Tibial artery (tissue), 4 donors: ENCODE results near the gene OR11H6.

Experiments
- DNase-seq, 2 donors: peaks; one replicate each; pipeline ENCODE4 v3.0.0-alpha.2; 2019
- H3K27ac ChIP-seq, 2 donors: fragments of 200-600 bp; sonication (generic) in 1 of 2; 1 replicate in 1 of 2; 2 replicates in 1 of 2; pipeline ENCODE4 v1.5.1; 2018 to 2019; ENCODE audit warnings: mild to moderate bottlenecking in 1 of 2
- H3K27me3 ChIP-seq, 2 donors: fragments of 200-600 bp; sonication (generic) in 1 of 2; one replicate each; pipeline versions ENCODE4 v1.5.1 to v1.6.0; 2016 to 2019
- H3K36me3 ChIP-seq, 3 donors: fragments of 200-600 bp; sonication (generic) in 2 of 3; one replicate each; pipeline ENCODE4 v1.5.1; 2016 to 2019; ENCODE audit warnings: mild to moderate bottlenecking in 2 of 3
- H3K4me1 ChIP-seq, 4 donors: fragments of 200-600 bp; sonication (generic) in 2 of 4; 1 replicate in 3 of 4; 2 replicates in 1 of 4; pipeline ENCODE4 v1.5.1; 2016 to 2019
- H3K4me3 ChIP-seq, 2 donors: fragments of 200-600 bp; sonication (generic) in 1 of 2; 1 replicate in 1 of 2; 2 replicates in 1 of 2; pipeline ENCODE4 v1.5.1; 2018 to 2019; ENCODE audit warnings: mild to moderate bottlenecking in 2 of 2
- H3K9me3 ChIP-seq, 3 donors: fragments of 200-600 bp; sonication (generic) in 1 of 3; one replicate each; pipeline ENCODE4 v1.5.1; 2016 to 2019
- intact Hi-C: fragments of 100-400 bp; cut with DNase I; formaldehyde crosslinking; loops from one replicate; pipeline ENCODE4 v1.15.0; 2023; ENCODE audit warnings: low total_unique reads
- TF ChIP-seq, protein P1 (sequence below), 2 experiments: fragments of 200-600 bp in 1 of 2; fragments of 450-650 bp in 1 of 2; IDR thresholded peaks; one replicate each; pipeline ENCODE4 v1.5.1; 2017 to 2019; ENCODE audit warnings: antibody characterized with exemption in 2 of 2, mild to moderate bottlenecking in 1 of 2, moderate library complexity in 1 of 2

OR11H6 gene

DNA sequence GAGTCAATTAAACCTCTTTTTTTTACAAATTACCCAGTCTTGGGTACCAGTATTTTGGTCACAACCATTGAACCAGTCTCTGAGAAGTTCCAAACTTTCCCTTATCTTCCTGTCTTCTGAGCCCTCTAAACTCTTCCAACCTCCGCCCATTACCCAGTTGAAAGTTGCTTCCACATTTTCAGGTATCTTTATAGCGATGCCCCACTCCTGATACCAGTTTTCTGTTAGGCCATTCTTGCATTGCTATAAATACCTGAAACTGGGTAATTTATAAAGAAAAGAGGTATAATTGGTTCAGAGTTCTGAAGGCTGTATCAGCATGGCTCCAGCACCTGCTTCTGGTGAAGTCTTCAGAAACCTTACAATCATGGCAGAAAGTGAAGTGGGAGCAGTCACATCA lies 50.6 kb downstream of the OR11H6 start:
- no peak overlapping the region for H3K27ac ChIP-seq
- no peak for DNase-seq
- no peaks in the 10 kb centered on the region for H3K4me1 ChIP-seq
- intact Hi-C loops, result no loop called here
- peaks cover under 1 to 20% (median 17%) of the 10 kb centered on the region in 3 donors for H3K36me3 ChIP-seq
- TF ChIP-seq, protein P1, sequence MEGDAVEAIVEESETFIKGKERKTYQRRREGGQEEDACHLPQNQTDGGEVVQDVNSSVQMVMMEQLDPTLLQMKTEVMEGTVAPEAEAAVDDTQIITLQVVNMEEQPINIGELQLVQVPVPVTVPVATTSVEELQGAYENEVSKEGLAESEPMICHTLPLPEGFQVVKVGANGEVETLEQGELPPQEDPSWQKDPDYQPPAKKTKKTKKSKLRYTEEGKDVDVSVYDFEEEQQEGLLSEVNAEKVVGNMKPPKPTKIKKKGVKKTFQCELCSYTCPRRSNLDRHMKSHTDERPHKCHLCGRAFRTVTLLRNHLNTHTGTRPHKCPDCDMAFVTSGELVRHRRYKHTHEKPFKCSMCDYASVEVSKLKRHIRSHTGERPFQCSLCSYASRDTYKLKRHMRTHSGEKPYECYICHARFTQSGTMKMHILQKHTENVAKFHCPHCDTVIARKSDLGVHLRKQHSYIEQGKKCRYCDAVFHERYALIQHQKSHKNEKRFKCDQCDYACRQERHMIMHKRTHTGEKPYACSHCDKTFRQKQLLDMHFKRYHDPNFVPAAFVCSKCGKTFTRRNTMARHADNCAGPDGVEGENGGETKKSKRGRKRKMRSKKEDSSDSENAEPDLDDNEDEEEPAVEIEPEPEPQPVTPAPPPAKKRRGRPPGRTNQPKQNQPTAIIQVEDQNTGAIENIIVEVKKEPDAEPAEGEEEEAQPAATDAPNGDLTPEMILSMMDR (IDR thresholded peaks at IDR 0.05), result no peak
- no peaks in the 10 kb centered on the region for H3K27me3 ChIP-seq
- no peaks in the 10 kb centered on the region for H3K9me3 ChIP-seq
- H3K4me3 ChIP-seq, result no peak overlapping the region
